ENCODE measurements around the gene FAU.
A peak's percentile ranks its signal among the peaks of the same experiment; 100 is the strongest.

FAU gene

DNA sequence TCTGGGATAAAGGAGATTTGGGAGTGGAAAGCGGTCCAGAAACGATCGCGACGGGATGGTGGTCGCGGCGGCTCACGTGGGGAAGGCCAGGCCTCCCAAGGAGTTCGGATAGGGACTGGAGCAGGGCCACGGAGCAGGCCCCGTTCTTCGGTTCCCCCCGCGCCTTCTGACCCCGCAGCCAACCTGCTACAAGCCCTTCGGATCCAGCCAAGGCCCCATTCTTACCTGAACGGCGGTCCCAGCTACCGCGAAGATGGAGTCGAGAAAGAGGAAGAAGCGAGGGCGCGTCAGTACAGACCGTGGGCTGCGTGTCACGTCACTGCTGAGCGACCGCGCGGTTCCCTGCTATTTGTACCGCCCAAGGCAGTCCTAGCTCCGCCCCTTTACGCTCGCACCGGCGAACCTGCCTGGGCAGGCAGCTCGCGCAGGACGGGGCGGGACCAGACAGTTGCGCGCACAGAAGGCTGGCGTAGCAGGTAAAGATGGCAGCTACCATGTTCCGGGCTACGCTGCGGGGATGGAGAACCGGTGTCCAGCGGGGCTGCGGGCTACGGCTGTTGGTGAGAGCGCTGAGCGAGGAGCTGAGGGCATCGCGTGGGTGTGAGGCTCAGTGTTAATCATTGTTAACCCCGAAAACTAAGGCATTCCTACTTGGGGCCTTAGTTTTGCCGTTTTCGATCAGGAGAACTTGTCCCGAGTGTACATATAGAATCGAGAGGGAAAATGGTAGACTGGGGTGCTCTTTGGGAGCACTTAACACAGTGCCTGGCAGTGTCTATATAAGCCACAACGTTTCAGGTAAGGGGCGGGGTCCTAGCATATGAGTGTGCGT lies at the start of gene FAU, which contains the start of gene MRPL49:
FAU (minus strand) TSS at position 270 of the 832 bp plus-strand sequence. CDS start 321 bp downstream, outside the sequence.
MRPL49 (plus strand) TSS at position 457 of the 832 bp plus-strand sequence; CDS start at position 483, 26 bp downstream.
- peaks cover 3 to 67% of the 10 kb centered on the region in 2 experiments; a peak in 2 of 3 replicates for H3K36me3 ChIP-seq (ENCODE audit: control insufficient read depth in 2 of 2, insufficient read depth in 1 of 2, low read length in 2 of 2)
- CTCF ChIA-PET: interaction anchor here (0.5 to 3.4 kb wide), 9 partner anchors 10 to 234 kb away, joined by 3 to 37 read pairs (median 4); partner anchors contain the start of genes CDC42EP2 and TM7SF2
- H3K4me1 ChIP-seq (ENCODE audit: control insufficient read depth, insufficient read depth, low read length): peaks cover 3% of the 10 kb centered on the region; the same call in 1 of the 2 replicates
- TF ChIP-seq KLF8 (tag by site-specific recombination; IDR thresholded peaks at IDR 0.05) (peak; percentile 80), ZNF394 (tag by site-specific recombination; IDR thresholded peaks at IDR 0.05; ENCODE audit: borderline replicate concordance) (peak; percentile 22; the same call in 1 of the 2 replicates), EGR2 (tag by site-specific recombination; IDR thresholded peaks at IDR 0.05; ENCODE audit: low read depth) (peak; percentile 47; the same call in 1 of the 2 replicates), ZNF121 (tag by site-specific recombination; IDR thresholded peaks at IDR 0.05) (no peak), YY1 (tag by site-specific recombination; IDR thresholded peaks at IDR 0.05) (peak; percentile 79), ZNF561 (tag by site-specific recombination; IDR thresholded peaks at IDR 0.05; ENCODE audit: borderline replicate concordance) (peak; percentile 25; the same call in 1 of the 2 replicates), ZNF76 (tag by site-specific recombination; IDR thresholded peaks at IDR 0.05; ENCODE audit: borderline replicate concordance, low read depth) (peak; percentile 29; the same call in 1 of the 2 replicates), ZNF610 (tag by site-specific recombination; IDR thresholded peaks at IDR 0.05; ENCODE audit: borderline replicate concordance) (no peak), ZNF2 (tag by site-specific recombination; IDR thresholded peaks at IDR 0.05) (peak; percentile 71; the same call in 1 of the 2 replicates), ZNF843 (tag by site-specific recombination; IDR thresholded peaks at IDR 0.05) (peak; percentile 53; the same call in 1 of the 2 replicates), ZNF311 (tag by site-specific recombination; IDR thresholded peaks at IDR 0.05; ENCODE audit: borderline replicate concordance) (no peak), ZNF146 (tag by site-specific recombination; IDR thresholded peaks at IDR 0.05) (peak; percentile 29; the same call in 1 of the 2 replicates), ZEB2 (tag by site-specific recombination; IDR thresholded peaks at IDR 0.05) (peak; percentile 92), KLF1 (tag by site-specific recombination; IDR thresholded peaks at IDR 0.05) (peak; percentile 49; the same call in 1 of the 2 replicates), ZNF600 (tag by site-specific recombination; IDR thresholded peaks at IDR 0.05) (0 out of 2 replicates have a peak, but pooled peaks have one; percentile 61), ZXDB (tag by site-specific recombination; IDR thresholded peaks at IDR 0.05) (peak; percentile 83)
- TF ChIP-seq, protein P1, sequence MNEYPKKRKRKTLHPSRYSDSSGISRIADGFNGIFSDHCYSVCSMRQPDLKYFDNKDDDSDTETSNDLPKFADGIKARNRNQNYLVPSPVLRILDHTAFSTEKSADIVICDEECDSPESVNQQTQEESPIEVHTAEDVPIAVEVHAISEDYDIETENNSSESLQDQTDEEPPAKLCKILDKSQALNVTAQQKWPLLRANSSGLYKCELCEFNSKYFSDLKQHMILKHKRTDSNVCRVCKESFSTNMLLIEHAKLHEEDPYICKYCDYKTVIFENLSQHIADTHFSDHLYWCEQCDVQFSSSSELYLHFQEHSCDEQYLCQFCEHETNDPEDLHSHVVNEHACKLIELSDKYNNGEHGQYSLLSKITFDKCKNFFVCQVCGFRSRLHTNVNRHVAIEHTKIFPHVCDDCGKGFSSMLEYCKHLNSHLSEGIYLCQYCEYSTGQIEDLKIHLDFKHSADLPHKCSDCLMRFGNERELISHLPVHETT (tag by site-specific recombination; IDR thresholded peaks at IDR 0.05): 0 out of 2 replicates have a peak, but pooled peaks have one; percentile 41
- TF ChIP-seq, protein P2, sequence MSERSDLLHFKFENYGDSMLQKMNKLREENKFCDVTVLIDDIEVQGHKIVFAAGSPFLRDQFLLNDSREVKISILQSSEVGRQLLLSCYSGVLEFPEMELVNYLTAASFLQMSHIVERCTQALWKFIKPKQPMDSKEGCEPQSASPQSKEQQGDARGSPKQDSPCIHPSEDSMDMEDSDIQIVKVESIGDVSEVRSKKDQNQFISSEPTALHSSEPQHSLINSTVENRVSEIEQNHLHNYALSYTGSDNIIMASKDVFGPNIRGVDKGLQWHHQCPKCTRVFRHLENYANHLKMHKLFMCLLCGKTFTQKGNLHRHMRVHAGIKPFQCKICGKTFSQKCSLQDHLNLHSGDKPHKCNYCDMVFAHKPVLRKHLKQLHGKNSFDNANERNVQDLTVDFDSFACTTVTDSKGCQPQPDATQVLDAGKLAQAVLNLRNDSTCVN (tag by site-specific recombination; optimal IDR thresholded peaks at IDR 0.05): peak; percentile 93
- TF ChIP-seq, protein P3, sequence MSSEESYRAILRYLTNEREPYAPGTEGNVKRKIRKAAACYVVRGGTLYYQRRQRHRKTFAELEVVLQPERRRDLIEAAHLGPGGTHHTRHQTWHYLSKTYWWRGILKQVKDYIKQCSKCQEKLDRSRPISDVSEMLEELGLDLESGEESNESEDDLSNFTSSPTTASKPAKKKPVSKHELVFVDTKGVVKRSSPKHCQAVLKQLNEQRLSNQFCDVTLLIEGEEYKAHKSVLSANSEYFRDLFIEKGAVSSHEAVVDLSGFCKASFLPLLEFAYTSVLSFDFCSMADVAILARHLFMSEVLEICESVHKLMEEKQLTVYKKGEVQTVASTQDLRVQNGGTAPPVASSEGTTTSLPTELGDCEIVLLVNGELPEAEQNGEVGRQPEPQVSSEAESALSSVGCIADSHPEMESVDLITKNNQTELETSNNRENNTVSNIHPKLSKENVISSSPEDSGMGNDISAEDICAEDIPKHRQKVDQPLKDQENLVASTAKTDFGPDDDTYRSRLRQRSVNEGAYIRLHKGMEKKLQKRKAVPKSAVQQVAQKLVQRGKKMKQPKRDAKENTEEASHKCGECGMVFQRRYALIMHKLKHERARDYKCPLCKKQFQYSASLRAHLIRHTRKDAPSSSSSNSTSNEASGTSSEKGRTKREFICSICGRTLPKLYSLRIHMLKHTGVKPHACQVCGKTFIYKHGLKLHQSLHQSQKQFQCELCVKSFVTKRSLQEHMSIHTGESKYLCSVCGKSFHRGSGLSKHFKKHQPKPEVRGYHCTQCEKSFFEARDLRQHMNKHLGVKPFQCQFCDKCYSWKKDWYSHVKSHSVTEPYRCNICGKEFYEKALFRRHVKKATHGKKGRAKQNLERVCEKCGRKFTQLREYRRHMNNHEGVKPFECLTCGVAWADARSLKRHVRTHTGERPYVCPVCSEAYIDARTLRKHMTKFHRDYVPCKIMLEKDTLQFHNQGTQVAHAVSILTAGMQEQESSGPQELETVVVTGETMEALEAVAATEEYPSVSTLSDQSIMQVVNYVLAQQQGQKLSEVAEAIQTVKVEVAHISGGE (tag by site-specific recombination; conservative IDR thresholded peaks at IDR 0.05; ENCODE audit: low read depth): peak; percentile 43
- TF ChIP-seq, protein P4, sequence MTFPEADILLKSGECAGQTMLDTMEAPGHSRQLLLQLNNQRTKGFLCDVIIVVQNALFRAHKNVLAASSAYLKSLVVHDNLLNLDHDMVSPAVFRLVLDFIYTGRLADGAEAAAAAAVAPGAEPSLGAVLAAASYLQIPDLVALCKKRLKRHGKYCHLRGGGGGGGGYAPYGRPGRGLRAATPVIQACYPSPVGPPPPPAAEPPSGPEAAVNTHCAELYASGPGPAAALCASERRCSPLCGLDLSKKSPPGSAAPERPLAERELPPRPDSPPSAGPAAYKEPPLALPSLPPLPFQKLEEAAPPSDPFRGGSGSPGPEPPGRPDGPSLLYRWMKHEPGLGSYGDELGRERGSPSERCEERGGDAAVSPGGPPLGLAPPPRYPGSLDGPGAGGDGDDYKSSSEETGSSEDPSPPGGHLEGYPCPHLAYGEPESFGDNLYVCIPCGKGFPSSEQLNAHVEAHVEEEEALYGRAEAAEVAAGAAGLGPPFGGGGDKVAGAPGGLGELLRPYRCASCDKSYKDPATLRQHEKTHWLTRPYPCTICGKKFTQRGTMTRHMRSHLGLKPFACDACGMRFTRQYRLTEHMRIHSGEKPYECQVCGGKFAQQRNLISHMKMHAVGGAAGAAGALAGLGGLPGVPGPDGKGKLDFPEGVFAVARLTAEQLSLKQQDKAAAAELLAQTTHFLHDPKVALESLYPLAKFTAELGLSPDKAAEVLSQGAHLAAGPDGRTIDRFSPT (tag by site-specific recombination; IDR thresholded peaks at IDR 0.05): peak; percentile 90
- TF ChIP-seq, protein P5, sequence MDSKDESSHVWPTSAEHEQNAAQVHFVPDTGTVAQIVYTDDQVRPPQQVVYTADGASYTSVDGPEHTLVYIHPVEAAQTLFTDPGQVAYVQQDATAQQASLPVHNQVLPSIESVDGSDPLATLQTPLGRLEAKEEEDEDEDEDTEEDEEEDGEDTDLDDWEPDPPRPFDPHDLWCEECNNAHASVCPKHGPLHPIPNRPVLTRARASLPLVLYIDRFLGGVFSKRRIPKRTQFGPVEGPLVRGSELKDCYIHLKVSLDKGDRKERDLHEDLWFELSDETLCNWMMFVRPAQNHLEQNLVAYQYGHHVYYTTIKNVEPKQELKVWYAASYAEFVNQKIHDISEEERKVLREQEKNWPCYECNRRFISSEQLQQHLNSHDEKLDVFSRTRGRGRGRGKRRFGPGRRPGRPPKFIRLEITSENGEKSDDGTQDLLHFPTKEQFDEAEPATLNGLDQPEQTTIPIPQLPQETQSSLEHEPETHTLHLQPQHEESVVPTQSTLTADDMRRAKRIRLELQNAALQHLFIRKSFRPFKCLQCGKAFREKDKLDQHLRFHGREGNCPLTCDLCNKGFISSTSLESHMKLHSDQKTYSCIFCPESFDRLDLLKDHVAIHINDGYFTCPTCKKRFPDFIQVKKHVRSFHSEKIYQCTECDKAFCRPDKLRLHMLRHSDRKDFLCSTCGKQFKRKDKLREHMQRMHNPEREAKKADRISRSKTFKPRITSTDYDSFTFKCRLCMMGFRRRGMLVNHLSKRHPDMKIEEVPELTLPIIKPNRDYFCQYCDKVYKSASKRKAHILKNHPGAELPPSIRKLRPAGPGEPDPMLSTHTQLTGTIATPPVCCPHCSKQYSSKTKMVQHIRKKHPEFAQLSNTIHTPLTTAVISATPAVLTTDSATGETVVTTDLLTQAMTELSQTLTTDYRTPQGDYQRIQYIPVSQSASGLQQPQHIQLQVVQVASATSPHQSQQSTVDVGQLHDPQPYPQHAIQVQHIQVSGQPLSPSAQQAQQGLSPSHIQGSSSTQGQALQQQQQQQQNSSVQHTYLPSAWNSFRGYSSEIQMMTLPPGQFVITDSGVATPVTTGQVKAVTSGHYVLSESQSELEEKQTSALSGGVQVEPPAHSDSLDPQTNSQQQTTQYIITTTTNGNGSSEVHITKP (tag by site-specific recombination; IDR thresholded peaks at IDR 0.05): peak; percentile 71
- TF ChIP-seq, protein P6, sequence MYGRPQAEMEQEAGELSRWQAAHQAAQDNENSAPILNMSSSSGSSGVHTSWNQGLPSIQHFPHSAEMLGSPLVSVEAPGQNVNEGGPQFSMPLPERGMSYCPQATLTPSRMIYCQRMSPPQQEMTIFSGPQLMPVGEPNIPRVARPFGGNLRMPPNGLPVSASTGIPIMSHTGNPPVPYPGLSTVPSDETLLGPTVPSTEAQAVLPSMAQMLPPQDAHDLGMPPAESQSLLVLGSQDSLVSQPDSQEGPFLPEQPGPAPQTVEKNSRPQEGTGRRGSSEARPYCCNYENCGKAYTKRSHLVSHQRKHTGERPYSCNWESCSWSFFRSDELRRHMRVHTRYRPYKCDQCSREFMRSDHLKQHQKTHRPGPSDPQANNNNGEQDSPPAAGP (tag by site-specific recombination; IDR thresholded peaks at IDR 0.05): 0 out of 2 replicates have a peak, but pooled peaks have one; percentile 31

More for the DNA sequence above, at the start of gene FAU, which contains the start of gene MRPL49:
- peak within 1 kb of the TSS; percentile 72 for H3K4me3 ChIP-seq (ENCODE audit: low read depth, low read length)
- H3K27ac ChIP-seq (ENCODE audit: extremely low read depth, low read depth, low read length): peak within 1 kb of the TSS; percentile 73
- POLR2A ChIA-PET: interaction anchor here (0.6 to 3.2 kb wide), 28 partner anchors 9 to 835 kb away, joined by 3 to 57 read pairs (median 5); partner anchors contain the start of genes ARL2, CAPN1, CDCA5 and NEAT1
- no peaks in the 10 kb centered on the region for H3K9me3 ChIP-seq (ENCODE audit: control insufficient read depth, insufficient read depth, low read depth, low read length)

Data from HEK293 (cell line).